Ishikawa (cell line): ENCODE measurements around the gene ALAS1.

Experiments
- CEBPB ChIP-seq: IDR thresholded peaks from 2 replicates; pipeline ENCODE4 v1.6.1; 2012
- CREB1 ChIP-seq: IDR thresholded peaks from 2 replicates; pipeline ENCODE4 v1.6.1; 2012; ENCODE audit warnings: low read depth
- EGR1 ChIP-seq: IDR thresholded peaks from 2 replicates; pipeline ENCODE4 v1.6.1; 2012
- FOXM1 ChIP-seq: IDR thresholded peaks from 2 replicates; pipeline ENCODE4 v1.6.1; 2012; ENCODE audit warnings: low read depth, borderline replicate concordance
- NFIC ChIP-seq: IDR thresholded peaks from 2 replicates; pipeline ENCODE4 v1.6.1; 2012
- TAF1 ChIP-seq: IDR thresholded peaks from 2 replicates; pipeline ENCODE4 v1.6.1; 2012; ENCODE audit warnings: low read depth, mild to moderate bottlenecking
- TEAD4 ChIP-seq: IDR thresholded peaks from 2 replicates; pipeline ENCODE4 v1.6.1; 2012
- YY1 ChIP-seq: IDR thresholded peaks from 2 replicates; pipeline ENCODE4 v1.6.1; 2012; ENCODE audit warnings: low read depth

DNA sequence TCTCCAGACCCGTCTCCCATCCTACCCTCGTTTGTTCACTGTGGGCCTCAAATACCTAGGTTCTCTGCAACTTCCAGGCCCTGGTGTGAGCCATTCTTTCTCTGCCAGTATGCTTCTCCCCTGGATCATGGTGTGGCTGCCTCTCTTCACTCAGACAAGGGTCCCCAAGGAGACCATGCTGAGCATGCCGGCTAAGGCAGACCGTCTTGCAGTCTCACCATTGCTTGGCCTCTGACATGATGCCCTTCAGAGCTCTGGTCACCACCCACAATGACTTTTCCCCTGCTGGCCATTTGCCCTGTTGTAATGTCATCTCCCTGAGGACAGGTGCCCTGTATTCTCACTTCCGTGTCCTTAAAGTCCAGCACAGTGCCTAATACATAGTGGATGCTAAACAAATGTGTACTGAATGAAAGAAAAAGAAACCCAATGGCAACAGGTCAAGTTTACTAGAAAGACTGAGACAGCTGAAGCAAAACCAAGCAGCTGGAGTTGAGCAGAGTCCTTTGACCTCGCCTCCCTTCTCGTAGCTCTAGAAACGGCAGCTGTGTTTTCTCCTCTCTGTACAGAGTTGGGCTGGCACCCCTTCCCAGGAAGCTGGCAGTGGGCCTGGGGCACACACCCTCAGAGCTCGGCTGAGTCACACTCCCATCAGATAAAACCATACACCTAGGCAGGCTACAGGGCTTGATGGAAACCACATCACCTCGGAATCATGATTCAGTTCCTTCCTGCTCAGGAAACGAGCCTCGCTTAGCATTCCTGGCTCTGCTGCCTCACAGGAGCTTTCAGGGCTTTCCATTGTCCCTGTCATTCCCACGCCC is 18.8 kb downstream of the ALAS1 start:
- TF ChIP-seq CREB1 (no peak), NFIC (peak; percentile 55), TAF1 (no peak), CEBPB (no peak), TEAD4 (no peak), FOXM1 (no peak), YY1 (no peak), EGR1 (no peak)
